GM20000 (cell line): ENCODE results near the gene C1orf167.

Source experiments
- DNase-seq: peaks from one replicate; pipeline ENCODE4 v3.0.0; 2012; ENCODE audit warnings: low spot score
- CTCF ChIP-seq: IDR thresholded peaks from 2 replicates; pipeline ENCODE4 v1.5.1; 2012; ENCODE audit warnings: mild to moderate bottlenecking, control low read depth; ENCODE audit errors: extremely low read depth, missing control alignments

Gene C1orf167

GRCh38 chr1:11790880-11791715, 29.1 kb downstream of the C1orf167 start:
- no peak for TF ChIP-seq CTCF
- DNase-seq = no peak

GRCh38 chr1:11792106-11792505, 30.1 kb downstream of the C1orf167 start:
- no peak for DNase-seq

GRCh38 chr1:11793819-11794218, 31.8 kb downstream of the C1orf167 start:
- no peak for DNase-seq
- no peak for TF ChIP-seq CTCF

More at GRCh38 chr1:11792106-11792505, 30.1 kb downstream of the C1orf167 start:
- no peak for TF ChIP-seq CTCF

- TF ChIP-seq CTCF = no peak
- DNase-seq = no peak
Measured at GRCh38 chr1:11794446-11795237, 32.6 kb downstream of the C1orf167 start.

- no peak for DNase-seq
- no peak for TF ChIP-seq CTCF
Measured at GRCh38 chr1:11795238-11795890, 33.4 kb downstream of the C1orf167 start.

- no peak for DNase-seq
- no peak for TF ChIP-seq CTCF
Measured at GRCh38 chr1:11796036-11796828, 34.2 kb downstream of the C1orf167 start.
